GM23338 (cell line): ENCODE measurements around the gene PRR22.

ENCODE experiments used
- CREB1 ChIP-seq: fragments of 250-450 bp; sonication (Bioruptor Pico); IDR thresholded peaks from 2 replicates; pipeline ENCODE4 v1.5.0; 2020; ENCODE audit warnings: low read depth, mild to moderate bottlenecking, moderate library complexity
- EZH2 ChIP-seq: fragments of 200-600 bp; sonication (generic); IDR thresholded peaks from one replicate; pipeline ENCODE4 v1.8.0; 2017; ENCODE audit warnings: antibody characterized with exemption, mild to moderate bottlenecking, low read depth; ENCODE audit not compliant: unreplicated experiment
- EZH2phosphoT487 ChIP-seq: fragments of 200-600 bp; sonication (generic); IDR thresholded peaks from one replicate; pipeline ENCODE4 v1.8.1; 2018; ENCODE audit warnings: antibody characterized with exemption; ENCODE audit not compliant: unreplicated experiment
- JUNB ChIP-seq: IDR thresholded peaks from one replicate; pipeline ENCODE4 v1.6.1; 2016; ENCODE audit warnings: antibody characterized with exemption; ENCODE audit not compliant: unreplicated experiment
- NANOG ChIP-seq: IDR thresholded peaks from 2 replicates; pipeline ENCODE4 v1.6.1; 2016; ENCODE audit warnings: antibody characterized with exemption, borderline replicate concordance
- POLR2AphosphoS5 ChIP-seq: IDR thresholded peaks from 2 replicates; pipeline ENCODE4 v1.6.1; 2016; ENCODE audit warnings: antibody characterized with exemption, low read depth
- STAT1 ChIP-seq: IDR thresholded peaks from one replicate; pipeline ENCODE4 v1.6.1; 2016; ENCODE audit warnings: antibody characterized with exemption; ENCODE audit not compliant: unreplicated experiment
- ZNF114 ChIP-seq: fragments of 250-450 bp; sonication (Bioruptor Pico); IDR thresholded peaks from 2 replicates; pipeline ENCODE4 v1.5.0; 2020; ENCODE audit warnings: mild to moderate bottlenecking, moderate library complexity
- ZNF331 ChIP-seq: fragments of 250-450 bp; sonication (Bioruptor Pico); IDR thresholded peaks from 2 replicates; pipeline ENCODE4 v1.5.0; 2020; ENCODE audit warnings: low read depth, mild to moderate bottlenecking, moderate library complexity
- TF ChIP-seq, protein P1 (sequence below), 2 experiments: fragments of 200-600 bp in 1 of 2; sonication (generic) in 1 of 2; conservative IDR thresholded peaks; 2 replicates each; pipeline versions ENCODE4 v1.5.1 to v1.6.1; 2016 to 2017; ENCODE audit warnings: antibody characterized with exemption in 2 of 2, low read depth in 2 of 2, mild to moderate bottlenecking in 2 of 2, moderate library complexity in 1 of 2
- TF ChIP-seq, protein P2 (sequence below): IDR thresholded peaks from 2 replicates; pipeline ENCODE4 v1.6.1; 2016; ENCODE audit warnings: antibody characterized with exemption
- TF ChIP-seq, protein P3 (sequence below): IDR thresholded peaks from one replicate; pipeline ENCODE4 v1.6.1; 2018; ENCODE audit warnings: antibody characterized with exemption; ENCODE audit not compliant: unreplicated experiment
- TF ChIP-seq, protein P4 (sequence below): fragments of 250-450 bp; sonication (Bioruptor Pico); IDR thresholded peaks from 2 replicates; pipeline ENCODE4 v1.5.0; 2020; ENCODE audit warnings: mild to moderate bottlenecking, moderate library complexity

DNA sequence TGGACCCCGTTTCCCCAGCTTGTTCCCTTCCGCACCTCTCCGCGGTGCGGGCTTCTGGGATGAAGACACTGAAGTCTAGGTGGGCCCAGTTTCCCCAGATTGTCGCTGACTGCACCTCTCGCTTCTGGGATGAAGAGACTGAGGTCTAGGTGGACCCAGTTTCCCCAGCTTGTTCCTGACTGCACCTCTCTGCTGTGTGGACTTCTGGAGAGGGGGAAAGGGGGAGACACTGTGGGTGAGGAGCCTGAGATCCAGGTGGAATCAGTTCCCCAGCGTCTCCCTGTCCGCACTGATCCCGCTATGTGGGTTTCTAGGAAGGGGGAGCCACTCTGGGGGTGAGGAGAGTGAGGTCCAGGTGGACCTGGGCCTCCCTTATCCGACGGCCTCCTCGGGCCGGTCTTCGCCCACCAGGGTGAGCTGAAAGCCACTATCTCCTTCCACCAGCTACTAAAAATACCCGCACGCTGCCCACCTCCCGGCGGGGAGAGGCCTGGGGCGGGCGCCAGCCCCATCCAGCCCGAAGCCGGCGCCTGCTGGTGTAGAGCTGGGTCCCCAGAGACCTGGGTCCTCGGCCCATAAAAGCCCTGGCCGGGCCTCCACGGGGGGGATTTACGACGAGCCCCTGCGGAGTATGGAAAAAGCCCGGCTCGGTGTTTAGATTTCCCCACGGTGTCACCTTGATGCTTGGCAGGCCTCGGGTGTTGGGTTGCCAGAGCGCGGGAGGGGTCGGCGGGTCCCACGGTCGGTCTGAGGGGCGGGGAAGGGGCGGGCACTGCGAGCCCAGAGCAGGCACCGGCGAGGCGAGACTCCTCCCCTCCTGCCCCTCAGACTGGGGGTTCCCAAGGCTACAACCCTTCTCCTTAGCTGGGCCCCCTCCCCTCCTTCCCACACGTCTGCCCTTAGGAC is 44.4 kb upstream of the PRR22 start:
- TF ChIP-seq, protein P1, sequence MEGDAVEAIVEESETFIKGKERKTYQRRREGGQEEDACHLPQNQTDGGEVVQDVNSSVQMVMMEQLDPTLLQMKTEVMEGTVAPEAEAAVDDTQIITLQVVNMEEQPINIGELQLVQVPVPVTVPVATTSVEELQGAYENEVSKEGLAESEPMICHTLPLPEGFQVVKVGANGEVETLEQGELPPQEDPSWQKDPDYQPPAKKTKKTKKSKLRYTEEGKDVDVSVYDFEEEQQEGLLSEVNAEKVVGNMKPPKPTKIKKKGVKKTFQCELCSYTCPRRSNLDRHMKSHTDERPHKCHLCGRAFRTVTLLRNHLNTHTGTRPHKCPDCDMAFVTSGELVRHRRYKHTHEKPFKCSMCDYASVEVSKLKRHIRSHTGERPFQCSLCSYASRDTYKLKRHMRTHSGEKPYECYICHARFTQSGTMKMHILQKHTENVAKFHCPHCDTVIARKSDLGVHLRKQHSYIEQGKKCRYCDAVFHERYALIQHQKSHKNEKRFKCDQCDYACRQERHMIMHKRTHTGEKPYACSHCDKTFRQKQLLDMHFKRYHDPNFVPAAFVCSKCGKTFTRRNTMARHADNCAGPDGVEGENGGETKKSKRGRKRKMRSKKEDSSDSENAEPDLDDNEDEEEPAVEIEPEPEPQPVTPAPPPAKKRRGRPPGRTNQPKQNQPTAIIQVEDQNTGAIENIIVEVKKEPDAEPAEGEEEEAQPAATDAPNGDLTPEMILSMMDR (conservative IDR thresholded peaks at IDR 0.05; ENCODE audit: low read depth in 2 of 2) = no peak
- TF ChIP-seq, protein P2, sequence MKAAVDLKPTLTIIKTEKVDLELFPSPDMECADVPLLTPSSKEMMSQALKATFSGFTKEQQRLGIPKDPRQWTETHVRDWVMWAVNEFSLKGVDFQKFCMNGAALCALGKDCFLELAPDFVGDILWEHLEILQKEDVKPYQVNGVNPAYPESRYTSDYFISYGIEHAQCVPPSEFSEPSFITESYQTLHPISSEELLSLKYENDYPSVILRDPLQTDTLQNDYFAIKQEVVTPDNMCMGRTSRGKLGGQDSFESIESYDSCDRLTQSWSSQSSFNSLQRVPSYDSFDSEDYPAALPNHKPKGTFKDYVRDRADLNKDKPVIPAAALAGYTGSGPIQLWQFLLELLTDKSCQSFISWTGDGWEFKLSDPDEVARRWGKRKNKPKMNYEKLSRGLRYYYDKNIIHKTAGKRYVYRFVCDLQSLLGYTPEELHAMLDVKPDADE = no peak
- no peak for TF ChIP-seq EZH2phosphoT487
- no peak for TF ChIP-seq EZH2
- TF ChIP-seq POLR2AphosphoS5 = no peak
- TF ChIP-seq, protein P3, sequence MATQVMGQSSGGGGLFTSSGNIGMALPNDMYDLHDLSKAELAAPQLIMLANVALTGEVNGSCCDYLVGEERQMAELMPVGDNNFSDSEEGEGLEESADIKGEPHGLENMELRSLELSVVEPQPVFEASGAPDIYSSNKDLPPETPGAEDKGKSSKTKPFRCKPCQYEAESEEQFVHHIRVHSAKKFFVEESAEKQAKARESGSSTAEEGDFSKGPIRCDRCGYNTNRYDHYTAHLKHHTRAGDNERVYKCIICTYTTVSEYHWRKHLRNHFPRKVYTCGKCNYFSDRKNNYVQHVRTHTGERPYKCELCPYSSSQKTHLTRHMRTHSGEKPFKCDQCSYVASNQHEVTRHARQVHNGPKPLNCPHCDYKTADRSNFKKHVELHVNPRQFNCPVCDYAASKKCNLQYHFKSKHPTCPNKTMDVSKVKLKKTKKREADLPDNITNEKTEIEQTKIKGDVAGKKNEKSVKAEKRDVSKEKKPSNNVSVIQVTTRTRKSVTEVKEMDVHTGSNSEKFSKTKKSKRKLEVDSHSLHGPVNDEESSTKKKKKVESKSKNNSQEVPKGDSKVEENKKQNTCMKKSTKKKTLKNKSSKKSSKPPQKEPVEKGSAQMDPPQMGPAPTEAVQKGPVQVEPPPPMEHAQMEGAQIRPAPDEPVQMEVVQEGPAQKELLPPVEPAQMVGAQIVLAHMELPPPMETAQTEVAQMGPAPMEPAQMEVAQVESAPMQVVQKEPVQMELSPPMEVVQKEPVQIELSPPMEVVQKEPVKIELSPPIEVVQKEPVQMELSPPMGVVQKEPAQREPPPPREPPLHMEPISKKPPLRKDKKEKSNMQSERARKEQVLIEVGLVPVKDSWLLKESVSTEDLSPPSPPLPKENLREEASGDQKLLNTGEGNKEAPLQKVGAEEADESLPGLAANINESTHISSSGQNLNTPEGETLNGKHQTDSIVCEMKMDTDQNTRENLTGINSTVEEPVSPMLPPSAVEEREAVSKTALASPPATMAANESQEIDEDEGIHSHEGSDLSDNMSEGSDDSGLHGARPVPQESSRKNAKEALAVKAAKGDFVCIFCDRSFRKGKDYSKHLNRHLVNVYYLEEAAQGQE = no peak
- TF ChIP-seq ZNF331 (CRISPR knock-in tag) = no peak
- TF ChIP-seq STAT1 = no peak
- TF ChIP-seq CREB1 (CRISPR knock-in tag) = no peak
- no peak for TF ChIP-seq NANOG
- TF ChIP-seq JUNB = no peak
- TF ChIP-seq ZNF114 (CRISPR knock-in tag) = no peak
- TF ChIP-seq, protein P4, sequence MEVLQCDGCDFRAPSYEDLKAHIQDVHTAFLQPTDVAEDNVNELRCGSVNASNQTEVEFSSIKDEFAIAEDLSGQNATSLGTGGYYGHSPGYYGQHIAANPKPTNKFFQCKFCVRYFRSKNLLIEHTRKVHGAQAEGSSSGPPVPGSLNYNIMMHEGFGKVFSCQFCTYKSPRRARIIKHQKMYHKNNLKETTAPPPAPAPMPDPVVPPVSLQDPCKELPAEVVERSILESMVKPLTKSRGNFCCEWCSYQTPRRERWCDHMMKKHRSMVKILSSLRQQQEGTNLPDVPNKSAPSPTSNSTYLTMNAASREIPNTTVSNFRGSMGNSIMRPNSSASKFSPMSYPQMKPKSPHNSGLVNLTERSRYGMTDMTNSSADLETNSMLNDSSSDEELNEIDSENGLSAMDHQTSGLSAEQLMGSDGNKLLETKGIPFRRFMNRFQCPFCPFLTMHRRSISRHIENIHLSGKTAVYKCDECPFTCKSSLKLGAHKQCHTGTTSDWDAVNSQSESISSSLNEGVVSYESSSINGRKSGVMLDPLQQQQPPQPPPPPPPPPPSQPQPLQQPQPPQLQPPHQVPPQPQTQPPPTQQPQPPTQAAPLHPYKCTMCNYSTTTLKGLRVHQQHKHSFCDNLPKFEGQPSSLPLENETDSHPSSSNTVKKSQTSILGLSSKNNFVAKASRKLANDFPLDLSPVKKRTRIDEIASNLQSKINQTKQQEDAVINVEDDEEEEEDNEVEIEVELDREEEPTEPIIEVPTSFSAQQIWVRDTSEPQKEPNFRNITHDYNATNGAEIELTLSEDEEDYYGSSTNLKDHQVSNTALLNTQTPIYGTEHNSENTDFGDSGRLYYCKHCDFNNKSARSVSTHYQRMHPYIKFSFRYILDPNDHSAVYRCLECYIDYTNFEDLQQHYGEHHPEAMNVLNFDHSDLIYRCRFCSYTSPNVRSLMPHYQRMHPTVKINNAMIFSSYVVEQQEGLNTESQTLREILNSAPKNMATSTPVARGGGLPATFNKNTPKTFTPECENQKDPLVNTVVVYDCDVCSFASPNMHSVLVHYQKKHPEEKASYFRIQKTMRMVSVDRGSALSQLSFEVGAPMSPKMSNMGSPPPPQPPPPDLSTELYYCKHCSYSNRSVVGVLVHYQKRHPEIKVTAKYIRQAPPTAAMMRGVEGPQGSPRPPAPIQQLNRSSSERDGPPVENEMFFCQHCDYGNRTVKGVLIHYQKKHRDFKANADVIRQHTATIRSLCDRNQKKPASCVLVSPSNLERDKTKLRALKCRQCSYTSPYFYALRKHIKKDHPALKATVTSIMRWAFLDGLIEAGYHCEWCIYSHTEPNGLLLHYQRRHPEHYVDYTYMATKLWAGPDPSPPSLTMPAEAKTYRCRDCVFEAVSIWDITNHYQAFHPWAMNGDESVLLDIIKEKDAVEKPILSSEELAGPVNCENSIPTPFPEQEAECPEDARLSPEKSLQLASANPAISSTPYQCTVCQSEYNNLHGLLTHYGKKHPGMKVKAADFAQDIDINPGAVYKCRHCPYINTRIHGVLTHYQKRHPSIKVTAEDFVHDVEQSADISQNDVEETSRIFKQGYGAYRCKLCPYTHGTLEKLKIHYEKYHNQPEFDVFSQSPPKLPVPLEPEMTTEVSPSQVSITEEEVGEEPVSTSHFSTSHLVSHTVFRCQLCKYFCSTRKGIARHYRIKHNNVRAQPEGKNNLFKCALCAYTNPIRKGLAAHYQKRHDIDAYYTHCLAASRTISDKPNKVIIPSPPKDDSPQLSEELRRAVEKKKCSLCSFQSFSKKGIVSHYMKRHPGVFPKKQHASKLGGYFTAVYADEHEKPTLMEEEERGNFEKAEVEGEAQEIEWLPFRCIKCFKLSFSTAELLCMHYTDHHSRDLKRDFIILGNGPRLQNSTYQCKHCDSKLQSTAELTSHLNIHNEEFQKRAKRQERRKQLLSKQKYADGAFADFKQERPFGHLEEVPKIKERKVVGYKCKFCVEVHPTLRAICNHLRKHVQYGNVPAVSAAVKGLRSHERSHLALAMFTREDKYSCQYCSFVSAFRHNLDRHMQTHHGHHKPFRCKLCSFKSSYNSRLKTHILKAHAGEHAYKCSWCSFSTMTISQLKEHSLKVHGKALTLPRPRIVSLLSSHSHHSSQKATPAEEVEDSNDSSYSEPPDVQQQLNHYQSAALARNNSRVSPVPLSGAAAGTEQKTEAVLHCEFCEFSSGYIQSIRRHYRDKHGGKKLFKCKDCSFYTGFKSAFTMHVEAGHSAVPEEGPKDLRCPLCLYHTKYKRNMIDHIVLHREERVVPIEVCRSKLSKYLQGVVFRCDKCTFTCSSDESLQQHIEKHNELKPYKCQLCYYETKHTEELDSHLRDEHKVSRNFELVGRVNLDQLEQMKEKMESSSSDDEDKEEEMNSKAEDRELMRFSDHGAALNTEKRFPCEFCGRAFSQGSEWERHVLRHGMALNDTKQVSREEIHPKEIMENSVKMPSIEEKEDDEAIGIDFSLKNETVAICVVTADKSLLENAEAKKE (CRISPR knock-in tag) = no peak
